22Rv1 (cell line): ENCODE results near the gene AOPEP.

Experiments used
- CTCF ChIP-seq: fragments of 450-650 bp; IDR thresholded peaks from 2 replicates; pipeline ENCODE4 v1.5.1; 2017; ENCODE audit warnings: mild to moderate bottlenecking
- ZFX ChIP-seq: fragments of 450-650 bp; IDR thresholded peaks from 2 replicates; pipeline ENCODE4 v1.6.1; 2017; ENCODE audit warnings: antibody characterized with exemption, borderline replicate concordance

GRCh38 chr9:94778013-94778412 is 51.5 kb downstream of the AOPEP start:
- TF ChIP-seq CTCF: no peak
- no peak for TF ChIP-seq ZFX
